Astrocyte (in vitro differentiated cells and primary cell): ENCODE measurements around the gene DLK1.

ENCODE experiments used
- CTCF ChIP-seq: IDR thresholded peaks from 2 replicates; pipeline ENCODE4 v1.5.1; 2011; ENCODE audit warnings: low read depth, mild to moderate bottlenecking, inconsistent platforms, low read length, moderate library complexity; ENCODE audit not compliant: insufficient read depth
- EZH2 ChIP-seq: IDR thresholded peaks from 2 replicates; pipeline ENCODE4 v1.6.1; 2012; ENCODE audit warnings: mild to moderate bottlenecking, low read length, inconsistent platforms; ENCODE audit not compliant: insufficient read depth

- TF ChIP-seq EZH2 (no peak), CTCF (no peak)
Observed at GRCh38 chr14:100691395-100692056, 35.2 kb upstream of the DLK1 start.
